Upper lobe of right lung (tissue), 1 donor: Measurements from ENCODE around the gene NKX6-1. TPM values are rescaled to one million over a fixed set of nuclear protein-coding genes. Genes with fewer than 3 reads are reported as not detected.
A peak's percentile ranks its signal among the peaks of the same experiment; 100 is the strongest.

Experiments used
- ATAC-seq: fragments of 200-7000 bp; cut with Tn5 transposase; one replicate; pipeline ENCODE4 v1.9.1; 2020; ENCODE audit warnings: mild to moderate bottlenecking, moderate library complexity
- DNase-seq: peaks from one replicate; pipeline ENCODE4 v3.0.0-alpha.2; 2020
- H3K27ac ChIP-seq: fragments of 200-600 bp; one replicate; pipeline ENCODE4 v1.8.0; 2022
- H3K27me3 ChIP-seq: fragments of 200-600 bp; one replicate; pipeline ENCODE4 v1.8.0; 2022; ENCODE audit warnings: mild to moderate bottlenecking
- H3K36me3 ChIP-seq: fragments of 200-600 bp; one replicate; pipeline ENCODE4 v1.8.0; 2022
- H3K4me1 ChIP-seq: fragments of 200-600 bp; one replicate; pipeline ENCODE4 v1.8.0; 2022
- H3K4me3 ChIP-seq: fragments of 200-600 bp; one replicate; pipeline ENCODE4 v1.8.0; 2022; ENCODE audit warnings: mild to moderate bottlenecking
- H3K9me3 ChIP-seq: fragments of 200-600 bp; one replicate; pipeline ENCODE4 v1.8.0; 2022
- intact Hi-C: fragments of 100-400 bp; cut with DNase I; formaldehyde crosslinking; loops from one replicate; pipeline ENCODE4 v1.11.0; 2022
- total RNA-seq: library from RNA; stranded (reverse); fragmentation: NEBNext Ultra II Directional; extraction: Animal tissue kit (Norgen Biotek cat#: 25700); gene quantifications from one replicate; pipeline ENCODE4 v1.2.1, GENCODE V29; 2021
- TF ChIP-seq, protein P1 (sequence below): fragments of 200-600 bp; IDR thresholded peaks from one replicate; pipeline ENCODE4 v1.8.0; 2022; ENCODE audit warnings: antibody characterized with exemption
- donor health status: DM: no; HTN: yes; CAD: no; lungs with severe emphysema.

The NKX6-1 gene
- total RNA-seq, 1 donor from 2014 or later: not detected

GRCh38 chr4:84501721-84502267, 2.7 kb upstream of the NKX6-1 start:
- H3K27me3 ChIP-seq: peaks cover 97% of the 10 kb centered on the region
- intact Hi-C loops: no loop called here

DNA sequence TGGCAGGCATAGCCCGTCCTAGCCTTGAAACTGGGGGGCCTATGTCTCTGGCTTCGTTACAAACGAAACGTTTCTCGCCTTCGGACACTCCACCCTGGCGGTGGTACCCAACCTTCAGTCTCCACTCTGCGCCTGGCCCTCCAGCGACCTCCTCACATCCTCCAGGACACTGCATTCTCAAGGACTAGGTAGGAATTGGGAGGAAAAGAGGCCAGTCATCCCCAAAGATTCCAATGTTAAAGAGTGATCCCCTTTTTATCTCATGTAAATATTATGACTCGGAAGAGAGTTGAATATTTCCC, 2.1 kb upstream of the NKX6-1 start:
- intact Hi-C loops: no loop called here

More at GRCh38 chr4:84501721-84502267, 2.7 kb upstream of the NKX6-1 start:
- DNase-seq (no peak), ATAC-seq (no peak)
- H3K36me3 ChIP-seq: no peaks in the 10 kb centered on the region
- no peaks in the 10 kb centered on the region for H3K9me3 ChIP-seq
- TF ChIP-seq, protein P1, sequence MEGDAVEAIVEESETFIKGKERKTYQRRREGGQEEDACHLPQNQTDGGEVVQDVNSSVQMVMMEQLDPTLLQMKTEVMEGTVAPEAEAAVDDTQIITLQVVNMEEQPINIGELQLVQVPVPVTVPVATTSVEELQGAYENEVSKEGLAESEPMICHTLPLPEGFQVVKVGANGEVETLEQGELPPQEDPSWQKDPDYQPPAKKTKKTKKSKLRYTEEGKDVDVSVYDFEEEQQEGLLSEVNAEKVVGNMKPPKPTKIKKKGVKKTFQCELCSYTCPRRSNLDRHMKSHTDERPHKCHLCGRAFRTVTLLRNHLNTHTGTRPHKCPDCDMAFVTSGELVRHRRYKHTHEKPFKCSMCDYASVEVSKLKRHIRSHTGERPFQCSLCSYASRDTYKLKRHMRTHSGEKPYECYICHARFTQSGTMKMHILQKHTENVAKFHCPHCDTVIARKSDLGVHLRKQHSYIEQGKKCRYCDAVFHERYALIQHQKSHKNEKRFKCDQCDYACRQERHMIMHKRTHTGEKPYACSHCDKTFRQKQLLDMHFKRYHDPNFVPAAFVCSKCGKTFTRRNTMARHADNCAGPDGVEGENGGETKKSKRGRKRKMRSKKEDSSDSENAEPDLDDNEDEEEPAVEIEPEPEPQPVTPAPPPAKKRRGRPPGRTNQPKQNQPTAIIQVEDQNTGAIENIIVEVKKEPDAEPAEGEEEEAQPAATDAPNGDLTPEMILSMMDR: no peak
- no peak overlapping the region for H3K27ac ChIP-seq
- H3K4me1 ChIP-seq: peaks cover 25% of the 10 kb centered on the region
- H3K4me3 ChIP-seq: no peak overlapping the region

DNA sequence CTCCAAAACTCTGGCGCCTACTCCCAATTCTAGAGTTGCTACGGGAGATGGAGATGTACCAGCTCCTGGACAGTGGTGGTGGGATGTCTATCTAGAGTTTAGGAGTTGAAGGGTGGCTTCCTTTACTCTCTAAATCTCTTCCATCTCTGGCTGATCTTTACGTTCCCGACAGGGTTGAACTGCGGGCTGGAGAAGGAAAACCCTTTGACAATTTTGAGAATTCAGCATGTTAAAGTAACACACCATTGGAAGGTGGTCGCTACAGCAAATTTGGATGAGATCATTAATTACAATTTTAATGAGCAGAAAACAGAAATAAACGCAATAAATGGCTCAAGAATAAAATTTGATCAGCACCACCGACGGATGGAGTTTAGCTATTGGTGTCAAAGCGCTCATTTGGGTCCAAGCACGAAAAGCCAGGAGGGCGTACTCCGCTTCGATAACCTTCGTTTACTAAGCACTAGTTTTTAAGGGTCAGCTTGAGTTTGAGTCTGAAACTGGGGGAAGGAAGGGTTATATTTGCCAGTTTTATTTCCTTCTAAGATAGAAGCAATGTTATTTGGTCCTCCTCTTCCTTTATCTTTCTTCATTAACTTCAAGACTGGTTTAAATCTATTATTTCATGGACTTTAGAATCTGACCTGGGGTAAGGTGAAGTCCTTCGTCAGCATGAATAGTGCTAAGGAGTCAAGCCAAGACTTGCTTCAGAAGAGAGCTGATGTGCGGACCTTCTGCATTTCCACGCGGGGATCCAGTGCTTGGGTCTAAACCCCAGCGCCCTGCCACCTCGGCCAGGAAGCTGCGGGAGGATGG, 1.5 kb upstream of the NKX6-1 start:
- DNase-seq (no peak), ATAC-seq (no peak)
- intact Hi-C loops: no loop called here
- Histone ChIP-seq H3K36me3 (no peaks in the 10 kb centered on the region), H3K27me3 (peaks cover 97% of the 10 kb centered on the region), H3K27ac (no peak overlapping the region), H3K4me3 (no peak overlapping the region), H3K9me3 (no peaks in the 10 kb centered on the region), H3K4me1 (peaks cover 25% of the 10 kb centered on the region)
- TF ChIP-seq, protein P1: no peak

More for the DNA sequence above, 2.1 kb upstream of the NKX6-1 start:
- Histone ChIP-seq H3K27ac (no peak overlapping the region), H3K4me3 (no peak overlapping the region), H3K9me3 (no peaks in the 10 kb centered on the region), H3K4me1 (peaks cover 25% of the 10 kb centered on the region), H3K36me3 (no peaks in the 10 kb centered on the region), H3K27me3 (peaks cover 97% of the 10 kb centered on the region)
- DNase-seq: no peak
- TF ChIP-seq, protein P1: no peak
- ATAC-seq: no peak

GRCh38 chr4:84499624-84499982, 511 bp upstream of the NKX6-1 start:
- intact Hi-C loops: no loop called here
- H3K27ac ChIP-seq: no peak overlapping the region
- TF ChIP-seq, protein P1: no peak
- no peaks in the 10 kb centered on the region for H3K9me3 ChIP-seq
- H3K27me3 ChIP-seq: peaks cover 97% of the 10 kb centered on the region
- ATAC-seq (no peak), DNase-seq (no peak)
- peaks cover 25% of the 10 kb centered on the region for H3K4me1 ChIP-seq
- no peaks in the 10 kb centered on the region for H3K36me3 ChIP-seq
- H3K4me3 ChIP-seq: peak overlapping the region; percentile 39

- intact Hi-C loops: no loop called here
- H3K4me1 ChIP-seq: peaks cover 25% of the 10 kb centered on the region
- H3K4me3 ChIP-seq: peak overlapping the region; percentile 39
- DNase-seq (peak; percentile 70), ATAC-seq (peak; percentile 33)
- no peaks in the 10 kb centered on the region for H3K36me3 ChIP-seq
- TF ChIP-seq, protein P1: no peak
- H3K27ac ChIP-seq: no peak overlapping the region
- H3K27me3 ChIP-seq: peaks cover 98% of the 10 kb centered on the region
- no peaks in the 10 kb centered on the region for H3K9me3 ChIP-seq
Measured at GRCh38 chr4:84498203-84498934, 723 bp downstream of the NKX6-1 start.
